ENCODE results near the gene PACS1. TPM values are rescaled to one million over a fixed set of nuclear protein-coding genes. Genes with fewer than 3 reads are reported as not detected.

Gene PACS1
- total RNA-seq, 1 experiment from 2014 or later: 17.8 TPM

- DNase-seq (ENCODE audit: low read depth): no peak
These were observed 66.7 kb downstream of the PACS1 start for GRCh38 chr11:66136752-66137123.

GRCh38 chr11:66139817-66140404, 69.8 kb downstream of the PACS1 start:
- DNase-seq (ENCODE audit: low read depth): no peak

GRCh38 chr11:66142370-66143263, 72.5 kb downstream of the PACS1 start:
- DNase-seq (ENCODE audit: low read depth): no peak

- no peak for DNase-seq (ENCODE audit: low read depth)
These were observed 73.1 kb downstream of the PACS1 start for GRCh38 chr11:66143264-66143566.

- DNase-seq (ENCODE audit: low read depth): no peak
These were observed 74.1 kb downstream of the PACS1 start for GRCh38 chr11:66143996-66144678.

GRCh38 chr11:66146074-66146473, 76.0 kb downstream of the PACS1 start:
- DNase-seq (ENCODE audit: low read depth): no peak

GRCh38 chr11:66146940-66147339, 76.9 kb downstream of the PACS1 start:
- DNase-seq (ENCODE audit: low read depth): no peak

GRCh38 chr11:66150140-66150539, 80.1 kb downstream of the PACS1 start:
- DNase-seq (ENCODE audit: low read depth): no peak

- DNase-seq (ENCODE audit: low read depth): no peak
These were observed 80.7 kb downstream of the PACS1 start for GRCh38 chr11:66150725-66151124.

- DNase-seq (ENCODE audit: low read depth): no peak
These were observed 81.2 kb downstream of the PACS1 start for GRCh38 chr11:66151273-66151672.

- no peak for DNase-seq (ENCODE audit: low read depth)
These were observed 84.0 kb downstream of the PACS1 start for GRCh38 chr11:66154109-66154508.

- DNase-seq (ENCODE audit: low read depth): no peak
These were observed 85.5 kb downstream of the PACS1 start for GRCh38 chr11:66155387-66156073.

- DNase-seq (ENCODE audit: low read depth): peak; percentile 21
These were observed 87.3 kb downstream of the PACS1 start for GRCh38 chr11:66157182-66157864.

GRCh38 chr11:66158156-66158555, 88.1 kb downstream of the PACS1 start:
- DNase-seq (ENCODE audit: low read depth): no peak

GRCh38 chr11:66159324-66159984, 89.4 kb downstream of the PACS1 start:
- DNase-seq (ENCODE audit: low read depth): no peak

- no peak for DNase-seq (ENCODE audit: low read depth)
These were observed 90.6 kb downstream of the PACS1 start for GRCh38 chr11:66160709-66161108.

GRCh38 chr11:66168289-66168688, 98.2 kb downstream of the PACS1 start:
- no peak for DNase-seq (ENCODE audit: low read depth)

GRCh38 chr11:66172146-66172545, 102.1 kb downstream of the PACS1 start:
- DNase-seq (ENCODE audit: low read depth): peak; percentile 35

- DNase-seq (ENCODE audit: low read depth): no peak
These were observed 106.6 kb downstream of the PACS1 start for GRCh38 chr11:66176650-66177049.

GRCh38 chr11:66178183-66178582, 108.1 kb downstream of the PACS1 start:
- DNase-seq (ENCODE audit: low read depth): no peak

- no peak for DNase-seq (ENCODE audit: low read depth)
These were observed 108.8 kb downstream of the PACS1 start for GRCh38 chr11:66178871-66179270.

Data from HT1080 (cell line).